Kidney epithelial cell (primary cell): ENCODE data around the gene ABI3BP. TPM values are rescaled to one million over a fixed set of nuclear protein-coding genes. Genes with fewer than 3 reads are reported as not detected.
A peak's percentile ranks its signal among the peaks of the same experiment; 100 is the strongest.

Experiments
- DNase-seq: peaks from one replicate; pipeline ENCODE4 v3.0.0-alpha.2; 2010; ENCODE audit warnings: low read depth
- H3K27me3 ChIP-seq: 2 replicates; pipeline ENCODE4 v1.6.0; 2011; ENCODE audit warnings: low read length; ENCODE audit not compliant: control insufficient read depth, insufficient read depth
- H3K36me3 ChIP-seq: 2 replicates; pipeline ENCODE4 v1.5.1; 2011; ENCODE audit warnings: low read length; ENCODE audit not compliant: control insufficient read depth, insufficient read depth
- H3K4me3 ChIP-seq: 2 replicates; pipeline ENCODE4 v1.5.1; 2011; ENCODE audit warnings: low read depth, mild to moderate bottlenecking, control low read depth, low read length
- CTCF ChIP-seq: IDR thresholded peaks from 2 replicates; pipeline ENCODE4 v1.5.1; 2011; ENCODE audit warnings: mild to moderate bottlenecking, moderate library complexity, low read length, control low read depth, inconsistent platforms; ENCODE audit not compliant: insufficient read depth, poor library complexity, severe bottlenecking
- total RNA-seq: library from RNA; depleted of rRNA; stranded (reverse); fragments of >200 nt; gene quantifications from 2 replicates; pipeline ENCODE4 v1.2.3, GENCODE V29; 2015

The ABI3BP gene
- total RNA-seq, 1 donor from 2014 or later = 0.84 TPM

GRCh38 chr3:100708989-100709841, 284.0 kb downstream of the ABI3BP start, which contains the start of gene TFG:
TSS of gene TFG (plus strand) at chr3:100709494. CDS start at chr3:100713686, 4,192 bp downstream.
- peak; percentile 93 for DNase-seq

GRCh38 chr3:100708644-100708988, 284.6 kb downstream of the ABI3BP start:
- Histone ChIP-seq H3K4me3 (peak overlapping the region; percentile 56), H3K27me3 (no peaks in the 10 kb centered on the region), H3K36me3 (no peaks in the 10 kb centered on the region)
- DNase-seq = no peak
- no peak for TF ChIP-seq CTCF

More at GRCh38 chr3:100708989-100709841, 284.0 kb downstream of the ABI3BP start, which contains the start of gene TFG:
- no peaks in the 10 kb centered on the region for H3K27me3 ChIP-seq
- H3K4me3 ChIP-seq = peak within 1 kb of the TSS; percentile 56
- no peaks in the 10 kb centered on the region for H3K36me3 ChIP-seq
- TF ChIP-seq CTCF = no peak

GRCh38 chr3:100706365-100706764, 286.9 kb downstream of the ABI3BP start:
- H3K27me3 ChIP-seq = no peaks in the 10 kb centered on the region
- H3K36me3 ChIP-seq = no peaks in the 10 kb centered on the region
- DNase-seq = no peak
- no peak overlapping the region for H3K4me3 ChIP-seq
- no peak for TF ChIP-seq CTCF

- Histone ChIP-seq H3K4me3 (no peak overlapping the region), H3K27me3 (no peaks in the 10 kb centered on the region), H3K36me3 (no peaks in the 10 kb centered on the region)
- TF ChIP-seq CTCF = no peak
- DNase-seq = no peak
Measured at GRCh38 chr3:100703865-100704264, 289.4 kb downstream of the ABI3BP start.

GRCh38 chr3:100702980-100703345, 290.3 kb downstream of the ABI3BP start:
- Histone ChIP-seq H3K36me3 (no peaks in the 10 kb centered on the region), H3K27me3 (no peaks in the 10 kb centered on the region), H3K4me3 (no peak overlapping the region)
- DNase-seq = no peak
- TF ChIP-seq CTCF = no peak
